Measurements from ENCODE around the gene TRIP6. TPM values are rescaled to one million over a fixed set of nuclear protein-coding genes. Genes with fewer than 3 reads are reported as not detected.

The TRIP6 gene
- polyA plus RNA-seq, 5 donors = 54.3 to 101 (median 69.5) TPM

GRCh38 chr7:100866729-100867039 is 503 bp upstream of the TRIP6 start:
- no peak for DNase-seq

DNA sequence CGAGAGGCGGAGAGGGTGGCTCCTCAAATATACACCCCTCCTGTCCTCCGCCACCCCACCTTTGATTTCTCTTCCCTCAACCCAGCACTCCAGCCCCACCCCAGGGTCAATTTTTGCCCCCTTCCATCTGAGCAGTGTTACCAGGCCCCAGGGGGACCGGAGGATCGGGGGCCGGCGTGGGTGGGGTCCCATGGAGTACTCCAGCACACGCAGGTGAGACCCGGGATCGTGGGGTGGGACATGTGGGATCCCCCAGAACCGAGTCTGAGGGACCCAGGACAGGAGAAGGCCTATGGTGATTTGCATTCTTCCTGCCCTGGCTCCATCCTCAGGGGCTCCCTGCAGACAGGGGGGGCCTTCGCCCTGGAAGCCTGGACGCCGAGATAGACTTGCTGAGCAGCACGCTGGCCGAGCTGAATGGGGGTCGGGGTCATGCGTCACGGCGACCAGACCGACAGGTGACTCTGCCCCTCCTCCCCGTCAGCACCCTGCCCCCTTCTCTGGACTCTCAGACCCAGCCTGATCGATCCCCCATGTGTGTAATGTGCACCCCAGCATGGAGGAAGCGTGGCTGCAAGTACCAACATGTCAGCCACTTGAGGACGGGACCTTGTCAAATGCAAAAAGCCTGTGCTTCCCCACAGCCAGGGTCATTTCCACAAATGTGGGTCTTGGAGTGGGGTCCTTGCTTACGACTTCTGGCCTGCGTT is 744 bp downstream of the TRIP6 start:
- no peak for DNase-seq

DNA sequence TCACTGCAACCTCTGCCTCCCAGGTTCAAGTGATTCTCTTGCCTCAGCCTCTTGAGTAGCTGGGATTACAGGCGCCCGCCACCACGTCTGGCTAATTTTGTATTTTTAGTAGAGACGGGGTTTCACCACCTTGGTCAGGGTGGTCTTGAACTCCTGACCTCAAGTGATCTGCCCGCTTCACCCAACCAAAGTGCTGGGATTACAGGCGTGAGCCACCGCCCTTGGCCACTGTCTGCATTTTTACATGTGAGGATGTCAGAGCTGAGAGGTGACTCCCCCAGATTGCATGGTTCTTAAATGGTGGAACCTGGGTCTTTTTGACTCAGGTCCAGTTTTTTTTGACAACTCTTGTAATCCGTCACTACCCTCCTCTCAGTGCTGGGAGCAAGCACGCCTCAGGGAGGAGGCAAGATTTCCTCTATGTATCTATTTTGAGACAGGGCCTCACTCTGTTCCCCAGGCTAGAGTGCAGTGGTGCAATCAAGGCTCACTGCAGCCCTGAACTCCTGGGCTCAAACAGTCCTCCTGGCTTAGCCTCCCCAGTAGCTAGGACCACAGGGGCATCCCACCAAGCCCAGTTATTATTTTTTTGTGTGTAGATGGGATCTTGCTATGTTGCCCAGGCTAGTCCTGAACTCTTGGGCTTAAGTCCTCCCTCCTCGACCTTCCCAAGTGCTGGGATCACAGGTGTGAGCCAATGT is 6.6 kb downstream of the TRIP6 start:
- no peak for DNase-seq

GRCh38 chr7:100874300-100874576 is 7.1 kb downstream of the TRIP6 start:
- no peak for DNase-seq

DNA sequence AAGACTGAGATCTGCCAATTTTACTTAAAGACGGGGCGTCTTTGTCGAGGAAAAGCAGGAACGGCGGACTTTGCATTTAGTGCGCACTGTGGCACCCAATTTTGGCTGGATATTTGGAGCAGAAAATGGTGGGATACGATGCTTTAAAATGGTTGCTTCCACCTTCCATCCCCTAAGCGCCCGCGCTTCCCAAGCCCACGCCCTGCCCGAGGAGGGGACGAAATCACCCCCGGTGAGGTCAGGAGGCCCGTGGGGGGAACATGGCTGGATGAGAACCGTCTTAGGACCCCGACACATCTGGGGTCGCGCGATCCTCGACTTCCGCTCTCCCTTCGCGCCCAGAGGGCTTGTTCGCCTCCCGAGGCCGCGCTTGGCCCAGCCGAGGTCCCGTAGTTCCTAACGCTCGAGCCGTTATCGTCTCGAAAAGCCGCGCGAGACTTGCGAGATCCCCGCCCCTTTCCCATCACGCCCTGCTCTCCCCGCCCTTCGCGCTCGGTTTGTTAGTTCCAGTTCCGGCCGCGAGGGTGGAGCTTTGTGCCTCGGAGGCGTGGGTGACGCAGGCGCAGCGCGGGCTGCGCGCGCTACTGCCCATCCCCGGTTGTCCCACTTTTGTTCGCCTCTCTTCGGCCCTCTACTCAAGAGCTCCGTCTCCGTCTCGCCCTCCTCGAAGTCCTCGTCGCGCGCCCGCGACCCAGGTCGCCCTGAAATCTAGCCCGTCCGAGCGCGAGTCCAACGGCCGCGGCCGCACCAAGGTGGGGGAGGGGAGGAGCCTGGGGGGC is 7.6 kb downstream of the TRIP6 start, which contains the start of gene SRRT:
TSS of gene SRRT (plus strand) at position 527 of the 779 bp plus-strand sequence. CDS start 488 bp downstream, outside the sequence.
- peak; percentile 97 to 98 for DNase-seq

DNA sequence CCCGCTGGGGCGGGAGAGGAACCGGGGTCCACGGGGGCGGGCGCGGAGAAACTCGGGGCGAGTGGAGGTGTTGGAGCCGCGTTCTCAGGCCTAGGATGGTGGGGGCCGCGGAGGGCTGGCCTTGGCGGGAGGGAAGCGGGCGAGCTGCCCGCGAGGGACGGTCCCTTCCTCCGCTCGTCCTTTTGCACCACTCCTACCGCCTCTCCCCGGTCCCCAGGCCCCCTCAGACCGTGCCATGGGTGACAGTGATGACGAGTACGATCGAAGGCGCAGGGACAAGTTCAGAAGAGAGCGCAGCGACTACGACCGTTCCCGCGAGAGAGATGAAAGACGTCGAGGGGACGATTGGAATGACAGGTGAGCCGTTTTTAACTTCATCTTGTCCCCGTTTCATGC is 8.2 kb downstream of the TRIP6 start:
- DNase-seq = no peak

DNA sequence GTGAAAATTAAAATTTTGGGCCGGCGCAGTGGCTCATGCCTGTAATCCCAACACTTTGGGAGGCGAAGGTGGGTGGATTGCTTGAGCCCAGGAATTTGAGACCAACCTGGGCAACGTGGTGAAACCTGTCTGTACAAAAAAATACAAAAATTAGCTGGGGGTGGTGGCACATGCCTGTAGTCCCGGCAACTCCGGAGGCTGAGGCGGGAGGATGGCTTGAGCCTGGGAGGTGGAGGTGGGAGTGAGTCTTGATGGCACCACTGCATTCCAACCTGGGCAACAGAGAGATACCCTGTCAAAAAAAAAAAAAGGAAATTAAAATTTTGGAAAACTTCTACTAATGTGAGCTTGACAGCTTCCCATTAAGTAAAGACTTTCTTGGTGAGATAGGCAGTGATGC is 10.8 kb downstream of the TRIP6 start:
- DNase-seq = no peak

- no peak for DNase-seq
Measured at GRCh38 chr7:100878685-100879084, 11.5 kb downstream of the TRIP6 start.

DNA sequence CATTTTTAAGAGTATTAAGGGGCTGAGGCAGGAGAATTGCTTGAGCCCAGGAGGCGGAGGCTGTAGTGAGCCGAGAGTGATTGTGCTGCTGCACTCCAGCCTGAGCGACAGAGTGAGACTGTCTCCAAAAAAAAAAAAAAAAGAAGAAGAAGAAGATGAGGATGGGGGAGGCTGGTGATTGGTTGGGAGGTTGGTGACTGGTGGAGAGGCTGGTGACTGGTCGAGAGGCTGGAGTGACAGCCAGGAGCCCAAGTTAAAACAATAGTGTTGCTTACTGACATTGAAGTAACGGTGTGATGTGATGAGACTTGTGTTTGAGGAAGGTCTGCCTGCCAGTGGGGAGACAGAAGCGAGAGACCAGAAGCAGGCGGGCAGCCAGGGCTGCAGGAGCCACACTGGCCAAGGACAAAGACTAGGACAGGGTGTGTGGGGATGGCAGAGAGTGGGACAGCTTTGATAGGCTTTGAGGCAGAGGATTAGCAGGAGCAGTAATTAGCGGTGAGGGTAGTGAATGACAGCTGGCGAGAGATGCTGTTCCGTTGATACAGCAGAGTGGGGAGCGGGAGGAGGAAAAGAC is 12.6 kb downstream of the TRIP6 start:
- no peak for DNase-seq

GRCh38 chr7:100880645-100881044 is 13.5 kb downstream of the TRIP6 start:
- DNase-seq = no peak

DNA sequence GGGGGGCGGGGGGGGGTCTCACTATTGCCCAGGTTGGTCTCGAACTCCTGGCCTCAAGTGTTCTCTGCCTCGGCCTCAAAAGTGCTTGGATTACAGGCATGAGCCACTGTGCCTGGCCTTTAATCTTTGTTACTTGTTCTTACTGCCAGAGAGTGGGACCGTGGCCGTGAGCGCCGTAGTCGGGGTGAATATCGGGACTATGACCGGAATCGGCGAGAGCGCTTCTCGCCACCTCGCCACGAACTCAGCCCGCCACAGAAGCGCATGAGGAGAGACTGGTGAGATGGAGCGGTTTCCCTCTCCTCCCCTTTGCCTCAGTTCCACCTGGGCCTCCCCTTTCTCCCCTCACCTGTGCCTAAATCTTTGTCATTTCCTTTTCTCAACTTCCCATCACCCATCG is 13.9 kb downstream of the TRIP6 start:
- DNase-seq = no peak

DNA sequence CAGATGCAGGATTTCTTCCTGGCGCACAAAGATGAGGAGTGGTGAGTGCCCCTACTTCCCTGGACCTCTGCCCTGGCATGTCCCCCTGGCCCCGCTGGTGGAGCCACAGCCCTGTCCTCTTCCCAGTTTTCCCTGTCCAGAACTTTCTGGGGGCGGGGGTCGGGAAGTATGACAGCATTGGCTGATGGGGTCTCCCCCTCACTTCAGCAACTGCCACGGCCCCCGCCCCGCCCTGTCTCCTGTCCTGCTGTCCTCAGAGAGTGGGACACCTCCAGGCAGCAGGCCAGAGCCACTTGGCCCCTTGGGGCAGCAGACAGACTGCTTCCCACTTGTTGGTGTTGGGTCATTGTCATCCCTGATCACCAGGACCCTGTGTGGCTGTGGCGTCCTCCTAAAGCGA is 15.0 kb downstream of the TRIP6 start:
- no peak for DNase-seq

DNA sequence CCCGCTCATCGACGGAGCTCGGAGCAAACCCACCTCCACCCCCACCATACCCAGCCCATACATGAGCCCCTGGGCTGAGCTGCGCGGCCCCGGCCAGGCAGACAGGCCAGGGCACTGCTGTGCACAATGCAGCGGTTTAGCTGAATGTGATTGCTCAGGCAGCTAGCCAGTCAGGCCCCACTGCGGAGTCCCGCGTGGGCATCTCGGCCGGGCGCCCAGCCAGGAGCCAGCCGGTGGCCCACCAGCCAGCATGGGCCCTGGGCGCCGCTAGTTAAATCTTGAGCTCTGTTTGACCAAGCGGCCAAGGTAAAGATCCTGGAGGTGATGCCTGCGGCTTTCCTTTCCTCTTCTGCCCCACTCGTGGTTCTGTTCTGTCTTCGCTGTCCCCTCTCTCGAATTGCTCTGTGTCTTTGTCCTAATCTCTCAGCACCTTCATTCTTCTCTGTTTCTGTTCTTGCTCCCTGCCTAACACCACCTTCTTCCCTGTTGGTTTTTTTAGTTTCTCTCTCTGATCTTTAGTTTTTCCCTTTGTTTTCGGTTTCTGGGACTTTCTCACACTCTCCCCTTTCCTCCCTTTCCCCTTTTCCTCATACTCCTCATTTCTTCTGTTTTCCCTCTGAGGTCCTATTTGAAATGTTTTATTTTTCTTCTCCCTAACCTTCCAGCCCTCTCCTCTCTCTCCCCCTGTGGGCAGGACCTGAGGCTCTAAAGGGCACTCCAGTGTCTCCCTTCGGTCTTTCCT is 15.8 kb downstream of the TRIP6 start:
- no peak for DNase-seq

DNA sequence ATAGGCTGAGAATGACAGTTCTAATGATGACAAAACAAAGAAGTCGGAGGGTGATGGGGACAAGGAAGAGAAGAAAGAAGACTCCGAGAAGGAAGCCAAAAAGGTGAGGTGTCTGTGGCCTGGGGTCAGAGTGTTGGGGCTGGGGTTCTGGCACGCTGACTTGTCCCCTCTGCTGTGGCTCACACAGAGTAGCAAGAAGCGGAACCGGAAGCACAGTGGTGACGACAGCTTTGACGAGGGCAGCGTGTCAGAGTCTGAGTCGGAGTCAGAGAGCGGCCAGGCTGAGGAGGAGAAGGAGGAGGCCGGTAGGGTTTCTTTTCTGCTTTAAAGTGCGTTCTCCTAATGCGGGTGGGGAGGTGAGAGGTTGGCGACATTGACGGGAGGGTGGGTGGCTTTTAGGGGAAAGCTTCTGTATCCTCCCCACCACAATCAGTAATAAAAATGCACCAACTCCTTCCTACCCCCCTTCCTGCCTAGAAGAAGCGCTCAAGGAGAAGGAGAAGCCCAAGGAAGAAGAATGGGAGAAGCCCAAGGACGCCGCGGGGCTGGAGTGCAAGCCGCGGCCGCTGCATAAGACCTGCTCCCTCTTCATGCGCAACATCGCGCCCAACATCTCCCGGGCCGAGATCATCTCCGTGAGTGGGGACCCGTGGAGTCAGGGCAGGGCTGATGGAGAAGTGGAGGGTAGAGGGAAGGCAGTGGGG is 17.7 kb downstream of the TRIP6 start:
- DNase-seq = no peak

GRCh38 chr7:100885440-100886141 is 18.4 kb downstream of the TRIP6 start:
- DNase-seq = no peak

DNA sequence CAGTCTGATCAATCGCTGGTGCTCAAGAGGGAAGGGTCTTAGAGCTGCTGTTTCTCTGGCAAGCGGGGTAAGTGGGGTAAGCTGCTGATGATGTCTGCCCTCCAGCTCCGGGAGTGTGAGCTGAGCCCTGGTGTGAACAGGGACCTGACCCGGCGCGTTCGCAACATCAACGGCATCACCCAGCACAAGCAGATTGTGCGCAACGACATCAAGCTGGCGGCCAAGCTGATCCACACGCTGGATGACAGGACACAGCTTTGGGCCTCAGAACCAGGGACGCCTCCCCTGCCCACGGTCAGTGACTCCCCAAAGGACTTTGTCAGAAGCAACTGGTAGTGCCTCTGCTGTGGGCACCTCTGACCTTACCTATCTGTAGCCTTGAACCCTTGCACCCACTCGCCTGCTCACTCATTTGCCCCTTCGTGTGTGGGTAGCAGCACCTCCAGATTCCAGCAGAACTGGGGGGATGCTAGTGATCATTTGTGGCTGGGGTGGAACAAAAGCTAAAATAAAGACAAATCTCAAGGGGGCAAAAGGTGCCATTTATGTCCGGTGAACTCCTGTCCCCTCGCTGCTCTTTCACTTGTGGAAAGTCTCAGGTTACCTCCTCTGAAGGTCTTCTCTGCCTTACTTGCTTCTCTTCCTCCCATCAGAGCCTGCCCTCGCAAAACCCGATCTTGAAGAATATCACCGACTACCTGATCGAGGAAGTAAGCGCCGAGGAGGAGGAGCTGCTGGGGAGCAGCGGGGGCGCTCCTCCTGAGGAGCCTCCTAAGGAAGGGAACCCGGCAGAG is 19.2 kb downstream of the TRIP6 start:
- no peak for DNase-seq

GRCh38 chr7:100886936-100887515 is 19.8 kb downstream of the TRIP6 start:
- DNase-seq = no peak

DNA sequence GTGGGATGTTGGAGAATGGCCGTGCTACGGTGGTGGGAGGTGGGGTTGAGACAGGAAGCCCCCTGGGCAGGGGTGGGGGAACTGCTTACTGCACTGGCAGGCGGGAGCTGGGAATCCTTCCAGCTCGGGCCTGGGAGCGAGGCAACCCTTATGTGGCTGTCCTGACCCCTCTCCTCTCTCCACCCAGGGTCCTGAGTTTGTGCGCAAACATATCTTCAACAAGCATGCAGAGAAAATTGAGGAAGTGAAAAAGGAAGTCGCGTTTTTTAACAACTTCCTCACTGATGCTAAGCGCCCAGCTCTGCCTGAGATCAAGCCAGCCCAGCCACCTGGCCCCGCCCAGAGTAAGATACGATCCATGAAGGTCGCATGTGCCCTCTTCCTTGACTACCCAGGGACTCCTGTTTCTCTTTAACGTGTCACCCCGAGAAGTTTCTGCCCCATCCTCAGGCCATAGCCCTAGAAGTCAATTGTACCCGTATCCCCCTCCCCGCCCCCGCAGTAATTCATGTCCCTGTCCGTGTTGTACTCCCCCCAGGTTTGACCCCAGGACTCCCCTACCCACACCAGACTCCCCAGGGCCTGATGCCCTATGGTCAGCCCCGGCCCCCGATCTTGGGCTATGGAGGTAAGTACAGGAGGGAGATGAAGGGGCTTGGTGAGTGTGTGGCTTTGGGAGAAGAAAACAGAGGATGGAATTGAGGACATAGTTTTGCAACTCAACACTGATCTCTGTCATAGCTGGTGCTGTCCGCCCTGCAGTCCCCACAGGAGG is 20.5 kb downstream of the TRIP6 start:
- no peak for DNase-seq

Data from right lung (tissue), 5 donors.